ENCODE measurements around the gene AMBRA1. TPM values are rescaled to one million over a fixed set of nuclear protein-coding genes. Genes with fewer than 3 reads are reported as not detected.
"Not testable (repeated sequence)": the region's sequence is repeated elsewhere in the genome, so short reads cannot be mapped to it uniquely, and the experiment has no call there.

AMBRA1 gene
- polyA plus RNA-seq, 1 donor: 12.1 TPM

DNA sequence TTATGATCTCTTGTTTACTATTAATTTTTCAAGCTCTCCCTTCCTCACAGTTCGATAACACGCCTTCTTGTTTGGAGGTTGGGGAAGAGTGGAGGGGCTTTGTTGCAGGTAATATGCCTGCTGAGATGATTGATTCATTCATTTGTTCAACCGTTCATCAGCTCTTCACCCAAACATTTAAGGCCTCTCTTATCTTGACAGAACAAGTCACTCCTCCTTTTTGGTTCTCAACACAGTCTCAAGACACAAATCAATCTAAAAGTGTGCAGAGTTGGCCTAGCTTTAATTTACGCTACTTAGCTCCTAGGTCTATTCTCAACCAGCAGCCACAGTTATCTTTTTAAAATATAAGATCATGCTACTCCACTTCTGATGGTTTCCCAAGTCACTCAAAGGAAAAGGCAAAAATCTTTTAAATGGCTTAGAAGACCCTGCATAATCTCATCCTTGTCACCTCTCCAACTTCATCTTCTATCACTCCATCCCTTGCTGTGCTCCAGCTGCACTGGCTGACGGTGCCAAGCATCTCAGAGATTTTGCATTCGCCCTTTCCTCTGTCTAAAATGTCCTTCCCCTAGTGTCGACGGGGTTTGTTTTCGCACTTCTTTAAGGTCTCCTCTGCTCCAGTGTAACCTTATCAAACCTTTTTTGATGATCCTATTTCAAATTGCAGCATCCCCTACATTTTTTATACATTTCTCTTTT lies 60.3 kb downstream of the AMBRA1 start:
- no peak for DNase-seq (ENCODE audit: low read depth)

DNA sequence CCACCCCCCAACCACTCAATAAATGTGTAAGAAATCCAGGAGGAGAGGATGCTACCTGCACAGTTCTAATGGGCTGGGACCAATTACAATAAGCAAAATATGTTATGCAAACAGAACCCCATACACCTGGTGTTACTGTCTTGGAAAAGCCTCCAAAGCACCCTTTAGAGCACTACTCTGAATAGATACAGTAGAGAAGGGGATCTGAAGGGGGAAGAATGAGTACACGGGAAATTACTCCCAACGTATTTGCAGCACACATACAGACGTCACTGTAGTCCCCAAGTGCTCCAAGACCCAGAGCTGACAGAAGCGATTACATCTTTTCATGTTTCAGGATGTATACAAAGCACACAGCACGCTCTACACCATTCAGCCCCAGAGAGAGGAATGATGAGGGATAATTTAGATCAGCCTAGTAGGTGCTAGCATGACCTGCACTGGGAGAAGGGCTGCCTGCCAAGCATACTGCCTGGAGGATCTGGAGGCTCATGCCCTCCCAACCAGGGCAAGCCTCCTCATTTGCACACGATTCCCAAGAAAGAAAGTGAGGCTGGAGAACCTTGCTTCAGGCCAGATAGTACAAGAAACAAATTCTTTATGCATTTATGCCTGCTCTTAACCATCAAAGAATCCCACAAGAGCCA lies 63.8 kb downstream of the AMBRA1 start:
- no peak for DNase-seq (ENCODE audit: low read depth)

DNA sequence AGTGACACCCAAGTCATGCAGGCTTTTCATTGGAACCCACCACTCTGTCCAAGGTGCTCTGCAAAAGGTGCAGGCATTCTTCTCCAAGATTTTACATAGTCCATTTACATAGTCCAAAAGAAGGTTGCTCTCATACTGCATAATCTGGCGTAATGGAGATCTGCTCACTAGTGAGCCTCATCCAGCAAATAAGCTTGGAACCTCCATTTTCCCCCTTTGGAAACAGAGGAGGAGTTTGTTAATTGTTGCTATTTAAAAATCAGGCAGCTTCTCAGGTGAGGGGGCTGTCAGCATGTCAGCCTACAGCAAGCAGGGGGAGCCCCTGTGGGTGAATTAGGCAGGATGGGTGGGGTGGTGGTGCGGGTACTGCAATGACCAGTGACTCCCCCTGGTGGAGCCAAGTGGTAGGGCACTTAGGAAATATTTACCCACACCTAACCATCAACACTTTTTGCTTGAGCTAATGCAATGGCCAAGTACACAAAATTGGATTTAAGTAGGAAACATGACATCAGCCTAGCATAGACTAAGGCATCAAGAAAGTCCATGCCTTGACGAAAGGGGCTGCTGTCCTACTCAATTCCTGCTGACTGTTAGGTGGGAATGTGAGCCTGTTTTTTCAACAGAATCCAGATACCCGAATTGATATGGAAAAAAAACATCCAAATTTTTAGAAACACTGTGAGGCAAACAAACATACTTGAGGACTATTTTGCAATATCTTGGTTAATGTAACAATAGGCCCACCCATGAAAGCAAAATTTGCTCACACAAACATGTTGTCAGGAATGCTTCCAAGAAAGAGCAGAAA lies 64.5 kb downstream of the AMBRA1 start:
- peak; percentile 4 for DNase-seq (ENCODE audit: low read depth)

DNA sequence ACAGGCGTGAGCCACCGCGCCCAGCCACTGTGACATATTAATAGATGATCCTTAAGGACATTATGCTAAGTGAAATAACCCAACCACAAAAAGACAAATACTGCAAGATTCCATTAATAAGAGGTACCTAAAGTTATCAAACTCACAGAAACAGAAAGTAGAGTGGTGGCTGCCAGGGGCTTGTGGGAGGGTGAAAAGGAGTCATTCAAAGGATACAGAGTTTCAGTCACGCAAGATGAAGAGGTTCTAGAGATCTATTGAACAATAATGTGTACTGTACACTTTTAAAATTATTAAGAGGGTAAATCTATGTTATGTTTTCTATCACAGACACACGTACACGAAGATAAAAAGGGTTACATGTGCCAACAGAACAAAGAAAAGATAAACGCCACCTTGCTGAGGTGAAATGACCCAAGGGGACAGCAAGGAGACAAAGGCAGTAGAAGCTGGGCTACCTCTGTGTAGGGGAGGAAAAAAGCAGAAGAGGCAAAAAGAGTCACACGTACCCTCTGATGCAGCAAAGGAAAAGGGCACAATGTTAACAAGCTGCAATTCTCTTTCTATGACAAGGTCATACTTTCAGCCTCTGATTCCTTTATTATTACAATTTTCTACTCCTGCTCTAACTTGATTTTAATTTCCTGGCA lies 65.3 kb downstream of the AMBRA1 start:
- no peak for DNase-seq (ENCODE audit: low read depth)

DNA sequence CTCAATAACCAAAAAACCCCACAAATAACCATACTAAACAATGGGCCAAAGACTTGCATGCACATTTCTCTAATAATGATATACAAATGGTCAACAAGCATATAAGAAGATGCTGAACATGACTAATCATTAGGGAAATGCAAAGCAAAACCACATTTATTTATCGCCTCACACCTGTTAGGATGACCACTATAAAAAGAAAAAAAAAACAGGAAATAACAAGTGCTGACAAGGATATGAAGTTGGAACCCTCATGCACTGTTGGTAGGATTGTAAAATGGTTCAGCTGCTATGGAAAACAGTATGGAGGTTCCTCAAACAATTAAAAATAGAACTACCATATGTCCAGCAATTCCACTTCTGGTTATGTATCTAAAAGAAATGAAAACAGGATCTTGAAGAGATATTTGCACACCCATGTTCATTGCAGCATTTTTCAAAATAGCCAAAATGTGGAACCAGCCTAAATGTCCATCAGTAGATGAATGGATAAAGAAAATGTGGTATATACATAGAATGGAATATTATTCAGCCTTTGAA lies 66.2 kb downstream of the AMBRA1 start:
- DNase-seq (ENCODE audit: low read depth): no peak

DNA sequence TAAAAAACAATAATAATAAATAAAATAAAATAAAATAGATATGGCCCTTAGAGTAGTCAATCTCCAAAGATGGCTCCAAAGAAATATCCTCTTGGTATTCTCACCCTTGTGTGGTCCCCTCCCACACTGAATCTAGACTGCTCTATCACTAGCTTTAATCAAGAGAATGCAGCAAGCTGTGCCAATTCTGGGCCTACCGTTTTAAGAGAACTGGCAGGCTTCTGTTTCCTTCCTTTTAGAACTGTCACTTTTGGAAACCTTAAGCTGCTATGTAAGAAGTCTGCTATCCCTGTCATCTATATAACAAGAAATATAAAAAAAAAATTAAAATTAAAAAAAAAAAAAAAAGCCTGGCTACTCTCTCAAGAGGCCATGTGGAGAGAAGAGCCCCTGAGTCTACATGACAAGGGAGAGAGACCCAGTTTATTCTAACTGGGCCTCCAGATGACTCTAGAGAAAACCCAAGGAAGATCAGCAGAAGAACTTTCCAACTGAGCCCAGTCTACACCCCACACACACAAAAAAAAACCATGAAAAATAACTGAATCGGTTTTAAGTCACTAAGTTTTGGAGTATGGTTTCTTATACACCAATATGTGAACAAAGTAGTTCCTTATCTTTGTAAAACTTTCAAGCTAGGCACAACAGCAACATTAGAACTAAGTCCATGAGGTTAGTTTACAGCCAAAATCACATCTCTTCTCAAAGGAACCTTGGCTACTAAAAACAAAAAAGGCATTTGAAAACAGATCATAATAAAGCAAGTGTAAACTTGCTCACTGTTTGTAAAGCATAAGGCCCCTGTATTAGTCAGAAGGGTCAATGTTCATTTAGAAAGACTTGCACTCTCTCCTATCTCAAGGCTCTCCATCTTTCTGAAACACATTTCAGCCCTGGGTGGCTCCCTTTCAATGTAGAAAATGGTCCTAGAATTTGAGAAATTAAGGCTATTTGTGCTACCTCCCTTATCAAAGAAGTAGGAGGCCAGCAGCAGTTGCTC lies 67.3 kb downstream of the AMBRA1 start:
- no peak for DNase-seq (ENCODE audit: low read depth)

DNA sequence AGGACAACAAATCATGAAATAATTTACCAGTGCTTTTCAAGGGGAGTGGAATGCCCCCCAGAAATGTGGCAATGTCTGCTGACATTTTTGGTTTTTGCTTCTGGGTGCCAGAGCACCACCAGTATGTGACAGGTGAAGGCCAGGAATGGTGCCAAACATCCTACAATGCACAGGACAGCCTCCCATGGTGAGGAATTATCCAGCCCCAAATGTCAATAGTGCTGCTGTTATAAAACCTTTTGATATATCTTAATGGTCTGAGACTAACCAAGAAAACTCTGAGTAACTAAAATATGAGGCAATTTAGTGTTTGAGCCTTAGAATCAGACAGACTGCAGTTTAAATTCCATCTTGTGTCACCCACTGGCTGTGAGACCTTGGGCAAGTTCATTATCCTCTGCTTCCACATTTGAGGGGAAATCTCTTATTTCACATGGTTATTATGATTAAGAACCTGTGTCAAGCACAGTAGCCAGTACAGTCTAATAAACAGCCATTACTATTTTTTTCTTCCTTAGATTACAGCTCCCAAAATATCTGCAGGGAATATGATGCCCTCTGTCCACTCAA lies 69.5 kb downstream of the AMBRA1 start:
- DNase-seq (ENCODE audit: low read depth): no peak

DNA sequence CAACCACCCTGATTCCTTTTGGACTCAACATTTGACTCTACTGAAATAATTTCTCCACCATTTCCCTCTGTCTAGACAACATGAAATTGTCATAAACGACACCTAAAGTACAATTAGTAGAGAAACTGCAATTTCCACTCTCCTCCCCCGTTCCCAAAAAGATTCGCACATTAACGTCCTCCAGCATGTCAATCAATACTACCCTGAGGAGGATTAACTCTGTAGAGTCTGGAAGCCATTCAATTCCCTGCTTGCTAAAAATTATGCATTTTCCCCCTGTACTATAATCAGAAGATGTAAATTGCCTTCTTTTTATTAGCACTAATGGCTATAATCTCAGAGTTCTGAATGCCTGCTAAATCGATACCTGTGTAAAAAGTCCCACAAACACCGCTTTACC lies 70.5 kb downstream of the AMBRA1 start:
- DNase-seq (ENCODE audit: low read depth): no peak

DNA sequence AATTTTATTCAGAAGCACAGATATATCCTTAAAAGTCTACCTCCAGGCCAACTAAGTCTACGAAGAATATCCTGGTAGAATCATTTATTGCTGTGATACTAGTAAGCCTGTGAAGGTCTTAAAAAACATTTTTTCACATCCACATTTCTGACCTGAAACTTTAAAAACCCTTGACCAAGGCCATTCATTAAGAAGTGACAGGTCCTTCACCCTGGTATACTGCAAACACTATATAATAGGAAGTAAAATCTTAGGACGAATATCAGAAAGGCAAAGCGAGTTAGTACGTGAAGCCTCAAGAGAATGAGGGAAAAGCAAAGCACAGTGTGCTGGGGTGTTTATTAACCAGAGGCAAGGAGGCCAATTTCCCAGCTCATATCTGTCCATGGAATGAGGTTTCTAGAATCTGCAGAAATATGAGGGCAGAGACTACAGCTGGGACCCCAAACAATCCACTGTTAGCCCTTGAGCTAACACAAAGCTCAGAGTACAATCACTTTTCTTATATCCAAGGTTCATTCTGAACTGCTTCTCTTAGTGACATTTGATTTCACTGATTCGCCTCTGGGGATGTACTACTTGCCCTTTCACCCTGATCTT lies 71.0 kb downstream of the AMBRA1 start:
- no peak for DNase-seq (ENCODE audit: low read depth)

DNA sequence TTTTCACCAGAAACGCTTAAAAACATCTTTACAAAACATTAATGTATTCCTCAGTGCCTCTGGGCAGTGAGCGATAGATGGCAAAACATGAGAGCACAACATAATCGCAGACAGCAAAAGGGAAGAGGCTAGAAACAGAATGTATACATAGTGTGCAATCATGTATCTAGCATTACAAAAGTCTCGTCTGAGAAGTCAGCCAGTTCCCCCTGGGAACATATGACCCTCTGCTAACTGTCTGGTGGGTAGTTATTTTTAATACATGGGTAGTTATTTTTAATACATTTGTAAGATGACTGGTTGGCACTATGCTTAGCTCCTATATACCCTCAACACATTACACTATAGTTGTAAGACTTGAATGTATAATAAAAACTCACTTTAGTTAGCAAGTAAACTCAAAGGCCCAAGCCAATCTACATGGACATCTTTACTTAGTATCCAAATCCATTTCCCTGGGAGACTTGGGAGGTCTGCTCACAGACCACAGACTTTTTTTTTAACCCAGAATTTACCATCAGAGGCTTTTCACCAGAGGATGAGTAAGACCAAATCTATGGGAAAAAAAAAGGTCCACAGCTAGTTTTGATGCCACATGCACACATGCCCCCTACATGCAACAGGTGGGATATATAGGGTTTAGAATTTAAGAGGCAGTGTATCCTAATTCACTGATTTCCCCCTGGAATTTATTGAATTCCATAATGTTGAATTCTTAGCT lies 71.7 kb downstream of the AMBRA1 start:
- no peak for DNase-seq (ENCODE audit: low read depth)

DNA sequence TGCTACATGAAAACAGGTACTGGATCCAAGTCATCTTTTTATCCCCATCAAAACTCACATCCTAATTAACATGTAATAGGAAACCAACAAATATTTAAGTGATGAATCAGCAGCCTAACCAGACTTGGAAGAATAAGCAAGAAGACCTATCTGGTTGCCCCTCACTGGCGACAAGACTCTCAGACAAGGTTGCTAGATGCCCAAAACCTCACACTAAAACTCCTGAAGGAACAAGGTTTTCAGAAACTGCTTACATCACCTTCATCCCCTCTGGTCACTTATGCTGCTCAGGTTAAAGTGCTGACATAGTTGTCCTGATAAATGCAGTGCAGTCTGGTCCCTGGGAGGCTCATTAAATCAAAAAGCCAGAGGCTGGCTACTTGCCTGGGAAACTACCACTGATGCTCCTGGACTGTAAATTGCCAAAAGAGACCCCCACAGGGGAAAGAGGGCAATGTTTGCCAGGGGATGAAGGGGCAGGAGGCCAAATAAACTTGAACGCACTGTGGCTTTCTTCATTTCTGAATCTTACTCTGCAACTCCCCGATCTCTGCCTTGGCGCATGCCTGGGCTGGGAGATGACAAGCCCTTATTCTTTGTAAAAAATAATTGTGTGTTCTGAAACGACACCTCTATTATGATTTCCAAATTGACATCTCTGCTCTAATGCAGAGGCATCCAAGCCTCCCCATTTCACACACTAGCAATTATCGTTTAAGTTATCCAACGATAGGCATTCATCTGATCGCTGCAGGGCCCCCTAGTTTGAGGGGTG lies 72.7 kb downstream of the AMBRA1 start:
- no peak for DNase-seq (ENCODE audit: low read depth)

DNA sequence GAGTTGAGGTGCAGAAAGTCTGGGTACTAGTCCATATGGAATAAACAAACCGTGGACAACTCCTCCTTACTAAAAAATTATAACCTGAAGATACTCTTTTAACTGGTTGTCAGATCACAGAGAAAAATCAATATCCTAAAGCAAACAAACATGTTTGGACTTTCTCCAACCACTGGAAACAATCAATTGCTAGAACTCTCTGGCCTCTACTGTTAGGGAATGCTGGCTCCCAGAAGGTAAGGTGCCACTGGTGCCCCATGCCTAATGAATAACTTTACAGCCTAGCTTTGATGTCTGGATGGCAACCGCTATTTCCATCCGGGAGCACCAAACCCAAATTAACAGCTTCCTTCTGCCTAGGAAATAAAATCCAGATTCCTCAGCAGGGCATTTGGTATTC lies 74.5 kb downstream of the AMBRA1 start:
- DNase-seq (ENCODE audit: low read depth): no peak

DNA sequence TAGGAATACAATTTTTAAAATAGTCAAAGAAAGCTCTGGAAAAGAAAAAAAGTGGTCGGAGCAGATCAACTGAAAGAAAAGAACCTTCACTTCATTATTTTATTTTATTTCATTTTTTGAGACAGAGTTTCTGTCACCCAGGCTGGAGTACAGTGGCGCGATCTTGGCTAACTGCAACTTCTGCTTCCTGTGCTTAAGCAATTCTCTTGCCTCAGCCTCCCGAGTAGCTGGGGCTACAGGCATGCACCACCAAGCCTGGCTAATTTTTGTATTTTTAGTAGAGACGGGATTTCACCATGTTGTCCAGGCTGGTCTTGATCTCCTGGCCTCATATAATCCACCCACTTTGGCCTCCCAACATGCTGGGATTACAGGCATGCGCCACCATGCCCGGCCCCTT lies 74.9 kb downstream of the AMBRA1 start:
- DNase-seq (ENCODE audit: low read depth): not testable (repeated sequence)

DNA sequence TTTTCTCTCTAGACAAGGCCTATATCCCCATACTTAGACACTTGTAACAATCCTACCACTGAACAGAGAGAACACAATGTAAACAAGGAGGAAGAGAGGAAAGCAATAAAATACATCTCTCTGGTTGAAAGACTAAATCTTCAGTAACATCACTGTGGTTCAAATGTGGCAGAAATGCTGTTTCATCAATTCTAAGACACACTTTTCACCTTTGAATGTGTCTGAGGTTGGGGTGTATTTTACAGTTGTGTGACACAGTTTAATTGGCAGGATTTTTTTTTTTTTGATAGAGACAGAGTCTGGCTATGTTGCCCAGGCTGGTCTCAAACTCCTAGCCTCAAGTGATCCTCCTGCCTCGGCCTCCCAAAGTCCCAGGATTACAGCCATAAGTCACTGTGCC lies 79.5 kb downstream of the AMBRA1 start:
- DNase-seq (ENCODE audit: low read depth): no peak

DNA sequence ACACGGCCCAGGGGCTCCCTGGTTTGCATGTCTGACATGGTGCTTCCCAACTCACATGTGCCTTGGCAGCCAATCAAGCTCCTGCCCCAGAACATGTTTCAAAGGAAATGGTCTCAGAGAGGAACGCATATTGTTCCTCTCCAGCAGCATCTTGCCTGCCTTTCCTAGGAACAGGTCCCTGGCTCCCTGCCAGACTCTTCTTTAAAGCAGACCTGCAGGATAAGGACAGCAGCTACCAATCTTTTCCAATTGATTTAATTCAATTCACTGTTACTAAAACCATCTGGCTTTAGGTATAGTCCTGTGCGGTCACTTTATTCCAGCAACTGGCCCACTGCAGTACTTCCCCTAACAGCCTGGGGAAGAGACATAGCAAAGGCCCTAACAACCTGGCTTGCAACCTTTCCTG lies 79.9 kb downstream of the AMBRA1 start:
- no peak for DNase-seq (ENCODE audit: low read depth)

DNA sequence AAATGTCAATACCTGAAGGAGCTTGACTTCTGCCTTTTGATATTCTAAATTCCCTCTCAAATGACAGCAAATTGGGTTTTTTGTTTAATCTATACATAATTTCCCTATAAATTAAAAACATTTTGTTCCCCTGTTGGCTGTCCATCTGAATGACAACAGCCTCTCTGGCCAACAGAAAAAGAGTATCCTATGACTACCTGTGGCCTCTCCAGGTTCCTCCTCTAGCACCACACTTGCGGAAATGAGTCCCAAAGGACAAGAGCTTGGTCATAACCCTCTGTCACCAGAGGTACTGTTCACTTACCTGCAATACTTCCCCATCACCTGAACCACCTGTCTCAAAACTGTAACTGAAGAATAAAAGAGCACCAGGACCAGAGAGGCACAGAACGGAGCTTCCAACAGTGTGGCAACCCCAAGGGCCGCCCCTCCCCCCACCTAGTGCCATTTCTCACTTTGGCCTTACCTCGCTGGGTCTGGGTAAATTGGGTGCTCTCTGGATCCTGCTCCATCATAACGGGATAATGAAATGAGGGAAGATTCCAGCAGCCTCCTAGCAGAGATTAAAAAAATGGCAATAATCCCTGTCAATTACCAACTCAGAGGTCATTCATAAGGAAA lies 81.5 kb downstream of the AMBRA1 start:
- no peak for DNase-seq (ENCODE audit: low read depth)

DNA sequence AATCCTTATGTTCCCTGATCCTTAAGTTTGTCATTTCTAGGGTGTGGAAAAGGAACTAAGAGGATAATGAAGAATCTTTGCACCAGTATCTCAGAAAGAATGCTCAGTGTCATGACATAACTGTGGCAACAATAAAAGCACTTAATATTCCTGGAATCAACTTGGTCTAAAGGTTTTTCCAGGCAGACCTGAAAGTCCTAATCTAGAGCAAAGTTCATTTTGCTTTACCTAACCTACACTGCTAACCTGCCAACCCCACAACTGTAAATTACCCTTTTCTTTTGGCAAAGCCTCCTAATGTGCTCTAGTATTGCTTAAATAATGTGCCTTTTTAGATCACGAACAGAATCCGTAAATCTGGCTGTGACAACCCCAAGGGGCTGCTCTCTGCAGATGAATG lies 82.5 kb downstream of the AMBRA1 start:
- DNase-seq (ENCODE audit: low read depth): no peak

DNA sequence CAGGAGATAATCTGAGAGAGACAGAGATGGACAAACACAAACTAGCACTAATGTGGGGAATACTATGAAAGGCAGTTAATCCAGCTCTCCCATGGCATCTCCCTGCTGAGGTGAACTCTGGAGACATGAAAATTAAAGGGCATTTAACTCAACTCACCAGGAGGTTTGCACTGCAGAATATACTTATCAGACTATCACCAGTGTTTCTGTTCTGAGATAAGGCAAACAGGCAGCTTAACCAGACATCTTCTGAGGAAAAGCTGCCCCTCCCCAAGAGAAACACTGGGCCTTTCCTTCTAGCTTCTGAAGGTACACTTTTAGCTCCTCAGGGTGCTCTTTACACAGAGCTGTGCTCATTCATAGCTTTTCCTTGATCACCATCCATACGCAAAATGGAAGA lies 85.5 kb downstream of the AMBRA1 start:
- no peak for DNase-seq (ENCODE audit: low read depth)
